ENCODE data around the gene GRM2.

Gene GRM2

GRCh38 chr3:51710631-51711351 is 3.9 kb downstream of the GRM2 start:
- H3K4me3 ChIP-seq (ENCODE audit: low read depth, low read length): no peak overlapping the region
- peak; percentile 11 for DNase-seq (ENCODE audit: low read depth)
- TF ChIP-seq CTCF (conservative IDR thresholded peaks at IDR 0.05; ENCODE audit: low read depth, low read length): peak; percentile 40

- H3K4me3 ChIP-seq (ENCODE audit: low read depth, low read length): no peak overlapping the region
- no peak for DNase-seq (ENCODE audit: low read depth)
- no peak for TF ChIP-seq CTCF (conservative IDR thresholded peaks at IDR 0.05; ENCODE audit: low read depth, low read length)
Observed at GRCh38 chr3:51711352-51712037, 4.6 kb downstream of the GRM2 start.

- DNase-seq (ENCODE audit: low read depth): no peak
- H3K4me3 ChIP-seq (ENCODE audit: low read depth, low read length): no peak overlapping the region
- no peak for TF ChIP-seq CTCF (conservative IDR thresholded peaks at IDR 0.05; ENCODE audit: low read depth, low read length)
Observed at GRCh38 chr3:51712038-51712420, 5.2 kb downstream of the GRM2 start.

- DNase-seq (ENCODE audit: low read depth): no peak
- TF ChIP-seq CTCF (conservative IDR thresholded peaks at IDR 0.05; ENCODE audit: low read depth, low read length): no peak
- H3K4me3 ChIP-seq (ENCODE audit: low read depth, low read length): no peak overlapping the region
Observed at GRCh38 chr3:51712511-51712931, 5.7 kb downstream of the GRM2 start.

GRCh38 chr3:51712963-51713362 is 6.1 kb downstream of the GRM2 start:
- DNase-seq (ENCODE audit: low read depth): no peak
- no peak overlapping the region for H3K4me3 ChIP-seq (ENCODE audit: low read depth, low read length)
- no peak for TF ChIP-seq CTCF (conservative IDR thresholded peaks at IDR 0.05; ENCODE audit: low read depth, low read length)

- TF ChIP-seq CTCF (conservative IDR thresholded peaks at IDR 0.05; ENCODE audit: low read depth, low read length): no peak
- no peak overlapping the region for H3K4me3 ChIP-seq (ENCODE audit: low read depth, low read length)
- no peak for DNase-seq (ENCODE audit: low read depth)
Observed at GRCh38 chr3:51715231-51715976, 8.5 kb downstream of the GRM2 start.
